Measurements from ENCODE around the gene THTPA.

THTPA gene

DNA sequence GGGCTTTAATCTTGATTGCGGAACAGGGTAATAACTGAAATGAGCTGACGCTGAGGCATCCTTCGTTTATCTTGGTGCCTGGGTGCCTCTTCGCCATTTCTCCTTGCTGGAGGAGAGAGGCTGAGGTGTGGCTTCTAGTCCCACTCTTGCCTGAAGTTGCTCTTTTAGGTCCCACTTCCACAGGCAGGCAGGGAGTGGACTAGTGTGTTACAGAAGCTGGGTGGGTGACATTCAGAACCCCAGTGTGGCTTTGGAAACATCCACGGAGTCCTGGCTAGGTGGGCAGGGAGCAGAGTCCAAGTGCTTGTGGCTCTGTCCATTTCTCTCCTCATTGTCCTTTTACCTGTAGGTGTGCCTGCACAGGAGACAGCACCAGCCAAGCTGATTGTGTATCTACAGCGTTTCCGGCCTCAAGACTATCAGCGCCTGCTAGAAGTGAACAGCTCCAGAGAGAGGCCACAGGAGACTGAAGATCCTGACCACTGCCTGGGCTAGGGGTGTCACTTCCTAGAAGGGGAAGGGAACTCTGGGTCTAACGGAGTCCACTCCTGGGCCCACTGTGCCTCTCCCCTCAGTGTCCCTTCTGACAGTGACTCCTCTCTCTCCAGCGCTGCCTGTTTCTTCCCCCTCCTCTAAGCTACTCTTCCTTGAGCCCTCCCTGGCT lies 2.4 kb downstream of the THTPA start:
- TF ChIP-seq, protein P1, sequence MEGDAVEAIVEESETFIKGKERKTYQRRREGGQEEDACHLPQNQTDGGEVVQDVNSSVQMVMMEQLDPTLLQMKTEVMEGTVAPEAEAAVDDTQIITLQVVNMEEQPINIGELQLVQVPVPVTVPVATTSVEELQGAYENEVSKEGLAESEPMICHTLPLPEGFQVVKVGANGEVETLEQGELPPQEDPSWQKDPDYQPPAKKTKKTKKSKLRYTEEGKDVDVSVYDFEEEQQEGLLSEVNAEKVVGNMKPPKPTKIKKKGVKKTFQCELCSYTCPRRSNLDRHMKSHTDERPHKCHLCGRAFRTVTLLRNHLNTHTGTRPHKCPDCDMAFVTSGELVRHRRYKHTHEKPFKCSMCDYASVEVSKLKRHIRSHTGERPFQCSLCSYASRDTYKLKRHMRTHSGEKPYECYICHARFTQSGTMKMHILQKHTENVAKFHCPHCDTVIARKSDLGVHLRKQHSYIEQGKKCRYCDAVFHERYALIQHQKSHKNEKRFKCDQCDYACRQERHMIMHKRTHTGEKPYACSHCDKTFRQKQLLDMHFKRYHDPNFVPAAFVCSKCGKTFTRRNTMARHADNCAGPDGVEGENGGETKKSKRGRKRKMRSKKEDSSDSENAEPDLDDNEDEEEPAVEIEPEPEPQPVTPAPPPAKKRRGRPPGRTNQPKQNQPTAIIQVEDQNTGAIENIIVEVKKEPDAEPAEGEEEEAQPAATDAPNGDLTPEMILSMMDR (IDR thresholded peaks at IDR 0.05; ENCODE audit: extremely low read depth, insufficient read depth, missing control alignments) = no peak
- no peak for DNase-seq (ENCODE audit: low spot score)
- in situ Hi-C loops (cut with MboI; ENCODE audit: low pct_unique_long_range_greater_than_20kb, low sequenced_read_pairs, unreplicated experiment) = no loop called here

DNA sequence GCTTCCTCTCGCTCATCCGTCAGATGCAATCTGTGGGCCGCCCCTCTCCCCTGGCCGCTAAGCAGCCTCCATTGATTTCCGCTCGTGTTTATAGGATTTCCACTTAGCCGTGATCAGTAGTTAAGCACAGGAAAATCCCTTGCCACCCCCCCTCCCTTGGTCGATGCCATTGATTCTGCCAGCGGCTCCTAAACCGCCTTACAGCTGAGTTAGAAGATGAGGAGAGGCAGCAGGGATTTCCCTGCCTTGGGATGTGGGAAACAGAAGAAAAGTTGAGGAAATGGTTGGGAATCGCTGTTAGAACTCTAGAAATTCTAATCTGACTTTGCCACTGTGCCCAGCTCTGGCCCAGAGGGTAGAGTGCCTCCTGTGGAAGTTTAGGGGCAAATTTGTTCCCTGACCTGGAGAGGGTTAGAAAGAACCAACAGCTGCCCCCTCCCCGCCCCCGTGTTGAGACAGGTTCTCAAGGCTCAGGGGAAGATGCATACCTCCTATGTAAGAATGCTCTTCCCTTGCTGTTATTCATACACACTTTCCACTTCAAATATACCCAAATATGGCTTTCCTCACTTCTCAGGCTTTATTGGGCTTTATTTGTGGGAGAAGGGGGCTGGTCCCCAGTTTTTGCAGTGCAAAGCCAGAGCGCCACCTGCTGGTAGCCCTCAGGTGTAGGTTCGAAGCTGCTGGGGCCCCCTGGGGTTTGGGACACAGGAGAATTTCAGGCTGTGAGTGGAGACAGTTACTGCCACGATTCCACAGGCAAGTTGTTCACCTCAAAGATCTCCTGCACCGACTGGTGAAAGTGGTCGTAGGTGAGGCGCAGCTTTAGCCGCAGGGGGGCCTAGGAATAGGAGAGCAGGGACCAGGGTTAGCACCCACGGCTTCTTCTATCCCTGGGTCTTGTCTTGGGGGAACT lies 3.2 kb downstream of the THTPA start:
- TF ChIP-seq, protein P1 (IDR thresholded peaks at IDR 0.05; ENCODE audit: extremely low read depth, insufficient read depth, missing control alignments) = peak; percentile 92
- in situ Hi-C loops (cut with MboI; ENCODE audit: low pct_unique_long_range_greater_than_20kb, low sequenced_read_pairs, unreplicated experiment) = no loop called here
- peak; percentile 60 for DNase-seq (ENCODE audit: low spot score)

DNA sequence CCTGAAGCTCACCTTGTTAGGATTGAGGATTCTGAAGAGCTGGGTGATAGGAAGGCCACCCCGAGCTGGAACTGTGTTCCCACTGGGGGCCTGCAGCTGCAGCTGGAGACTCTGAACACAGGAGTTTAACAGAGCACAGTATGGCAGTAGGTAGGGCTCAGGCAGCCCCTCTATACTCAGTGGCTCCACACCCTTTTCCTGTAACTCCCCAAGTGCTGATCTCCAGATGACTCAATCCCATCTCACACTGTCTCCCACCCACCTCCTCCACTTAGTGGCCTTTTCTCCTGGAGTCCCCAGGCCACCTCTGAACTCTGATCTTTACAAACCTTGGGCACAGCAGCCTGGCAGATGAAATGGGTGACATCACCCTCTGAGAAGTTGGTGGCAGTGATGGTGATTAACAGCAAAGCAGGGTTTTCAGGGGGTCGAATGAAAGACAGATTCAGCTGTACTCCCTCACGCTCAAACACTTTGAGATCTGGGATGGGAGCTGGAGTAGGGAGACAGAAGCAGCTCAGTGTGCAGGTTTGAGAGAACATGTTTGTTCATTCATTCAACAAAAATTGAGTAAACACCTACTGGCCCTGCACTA lies 4.0 kb downstream of the THTPA start:
- in situ Hi-C loops (cut with MboI; ENCODE audit: low pct_unique_long_range_greater_than_20kb, low sequenced_read_pairs, unreplicated experiment) = no loop called here
- TF ChIP-seq, protein P1 (IDR thresholded peaks at IDR 0.05; ENCODE audit: extremely low read depth, insufficient read depth, missing control alignments) = no peak
- no peak for DNase-seq (ENCODE audit: low spot score)

DNA sequence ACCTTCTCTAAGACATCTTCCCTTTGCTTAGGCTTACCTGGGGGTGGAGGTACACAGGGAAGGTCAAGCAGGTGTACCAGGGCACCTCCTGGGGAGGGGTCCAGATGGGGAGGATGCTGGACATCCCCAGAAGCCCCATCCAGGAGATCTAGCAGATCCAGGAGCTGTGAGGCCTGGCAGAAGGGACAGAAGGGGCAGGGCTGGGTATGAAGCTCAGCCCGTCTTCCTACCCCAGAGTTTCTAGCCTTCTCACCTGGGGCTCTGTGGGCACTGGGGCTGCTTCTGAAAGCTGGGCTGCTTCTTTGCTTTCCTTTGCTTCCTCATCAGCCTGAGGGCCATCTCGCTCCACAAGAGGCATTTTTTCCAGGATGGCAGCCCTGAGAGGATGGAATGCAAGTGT lies 5.2 kb downstream of the THTPA start:
- TF ChIP-seq, protein P1 (IDR thresholded peaks at IDR 0.05; ENCODE audit: extremely low read depth, insufficient read depth, missing control alignments) = no peak
- no peak for DNase-seq (ENCODE audit: low spot score)
- in situ Hi-C loops (cut with MboI; ENCODE audit: low pct_unique_long_range_greater_than_20kb, low sequenced_read_pairs, unreplicated experiment) = no loop called here

DNA sequence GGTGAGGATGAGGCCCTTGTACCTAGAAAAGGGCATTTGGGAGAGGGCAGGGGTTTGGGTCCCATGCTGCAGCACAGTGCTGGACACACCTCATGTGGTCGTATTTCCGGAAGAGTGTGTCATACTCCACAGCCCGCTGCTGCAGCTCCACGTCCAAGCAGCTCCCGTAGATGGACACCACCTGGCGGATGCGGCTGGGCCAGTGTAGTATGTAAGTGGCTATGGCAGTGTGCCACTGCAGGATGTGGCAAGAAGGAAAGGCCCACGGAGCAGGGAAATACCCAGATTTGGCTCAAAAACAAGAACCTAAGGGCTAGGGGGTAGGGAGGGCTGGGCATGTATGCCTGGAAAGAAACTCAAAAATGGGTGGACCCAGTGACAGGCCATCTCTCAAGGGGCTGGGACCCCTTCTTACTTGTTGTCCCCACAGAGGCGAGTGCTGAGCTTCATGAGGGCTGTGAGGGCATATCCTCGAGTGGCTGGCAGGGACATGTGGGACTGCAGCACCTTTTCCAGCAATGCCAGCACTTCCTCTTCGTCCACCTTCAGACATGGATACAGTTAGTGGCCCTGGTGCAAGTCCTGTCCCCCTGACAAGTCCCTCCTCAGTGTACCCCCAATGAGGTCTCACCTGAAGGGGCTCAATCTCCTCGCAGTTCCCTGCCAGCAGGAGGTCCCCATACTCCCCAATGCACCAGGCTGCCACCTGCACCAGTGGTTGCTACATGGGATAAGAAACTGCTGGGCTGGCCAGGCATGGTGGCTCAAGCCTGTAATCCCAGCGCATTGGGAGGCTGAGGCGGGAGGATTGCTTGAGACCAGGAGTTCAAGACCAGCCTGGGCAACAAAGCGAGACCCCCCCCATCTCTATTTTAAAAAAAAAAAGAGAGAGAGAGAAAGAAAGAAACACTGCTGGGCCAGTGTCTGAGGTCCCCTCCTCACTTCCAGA lies 6.1 kb downstream of the THTPA start:
- in situ Hi-C loops (cut with MboI; ENCODE audit: low pct_unique_long_range_greater_than_20kb, low sequenced_read_pairs, unreplicated experiment) = no loop called here
- TF ChIP-seq, protein P1 (IDR thresholded peaks at IDR 0.05; ENCODE audit: extremely low read depth, insufficient read depth, missing control alignments) = no peak
- DNase-seq (ENCODE audit: low spot score) = no peak
